ENCODE results near the gene UVSSA.
"Not testable (repeated sequence)": the region's sequence is repeated elsewhere in the genome, so short reads cannot be mapped to it uniquely, and the experiment has no call there.

UVSSA gene

DNA sequence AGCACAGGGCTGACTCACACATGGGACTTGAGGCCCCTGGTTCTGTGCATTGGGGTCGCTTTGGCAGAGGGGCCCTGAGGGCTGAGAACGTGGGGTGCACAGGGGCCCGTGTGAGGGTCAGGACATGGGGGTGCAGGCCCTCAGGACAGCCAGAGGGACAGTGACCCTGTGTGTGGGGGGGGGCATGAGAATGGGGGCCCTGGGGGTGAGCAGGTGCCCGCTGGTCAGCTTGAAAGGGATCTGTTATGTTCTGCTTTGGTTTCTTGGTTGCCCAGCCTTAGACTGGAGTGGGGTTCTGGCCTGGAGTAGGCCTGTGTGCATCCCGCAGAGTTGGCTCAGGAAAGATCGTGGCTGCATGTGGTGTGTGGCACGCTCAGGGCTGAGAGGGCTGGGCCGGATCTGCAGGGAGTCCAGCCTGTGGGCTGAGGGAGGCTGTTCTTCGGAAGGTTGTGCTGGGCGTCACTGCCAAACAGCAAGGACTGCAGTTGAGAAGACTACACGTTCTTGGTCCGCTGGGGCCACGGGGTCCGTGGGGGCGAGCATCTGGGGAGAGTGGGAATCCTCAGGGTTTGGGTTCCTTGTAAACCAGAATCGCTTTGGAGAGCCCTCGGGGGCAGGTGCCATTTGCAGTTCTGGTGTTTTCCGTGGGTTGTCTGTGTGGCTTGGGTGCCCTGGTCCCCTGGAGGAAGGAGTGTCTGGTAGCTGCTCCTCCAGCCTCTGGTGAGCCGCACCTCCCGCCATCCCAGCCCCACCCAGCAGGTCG lies 15.2 kb upstream of the UVSSA start:
- no peak overlapping the region for H3K9ac ChIP-seq (ENCODE audit: low read length)
- TF ChIP-seq, protein P1, sequence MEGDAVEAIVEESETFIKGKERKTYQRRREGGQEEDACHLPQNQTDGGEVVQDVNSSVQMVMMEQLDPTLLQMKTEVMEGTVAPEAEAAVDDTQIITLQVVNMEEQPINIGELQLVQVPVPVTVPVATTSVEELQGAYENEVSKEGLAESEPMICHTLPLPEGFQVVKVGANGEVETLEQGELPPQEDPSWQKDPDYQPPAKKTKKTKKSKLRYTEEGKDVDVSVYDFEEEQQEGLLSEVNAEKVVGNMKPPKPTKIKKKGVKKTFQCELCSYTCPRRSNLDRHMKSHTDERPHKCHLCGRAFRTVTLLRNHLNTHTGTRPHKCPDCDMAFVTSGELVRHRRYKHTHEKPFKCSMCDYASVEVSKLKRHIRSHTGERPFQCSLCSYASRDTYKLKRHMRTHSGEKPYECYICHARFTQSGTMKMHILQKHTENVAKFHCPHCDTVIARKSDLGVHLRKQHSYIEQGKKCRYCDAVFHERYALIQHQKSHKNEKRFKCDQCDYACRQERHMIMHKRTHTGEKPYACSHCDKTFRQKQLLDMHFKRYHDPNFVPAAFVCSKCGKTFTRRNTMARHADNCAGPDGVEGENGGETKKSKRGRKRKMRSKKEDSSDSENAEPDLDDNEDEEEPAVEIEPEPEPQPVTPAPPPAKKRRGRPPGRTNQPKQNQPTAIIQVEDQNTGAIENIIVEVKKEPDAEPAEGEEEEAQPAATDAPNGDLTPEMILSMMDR (IDR thresholded peaks at IDR 0.05; ENCODE audit: low read depth, low read length) = no peak
- TF ChIP-seq EZH2phosphoT487 (IDR thresholded peaks at IDR 0.05; ENCODE audit: low read depth) = no peak
- H3K4me2 ChIP-seq (ENCODE audit: low read length) = no peak overlapping the region

DNA sequence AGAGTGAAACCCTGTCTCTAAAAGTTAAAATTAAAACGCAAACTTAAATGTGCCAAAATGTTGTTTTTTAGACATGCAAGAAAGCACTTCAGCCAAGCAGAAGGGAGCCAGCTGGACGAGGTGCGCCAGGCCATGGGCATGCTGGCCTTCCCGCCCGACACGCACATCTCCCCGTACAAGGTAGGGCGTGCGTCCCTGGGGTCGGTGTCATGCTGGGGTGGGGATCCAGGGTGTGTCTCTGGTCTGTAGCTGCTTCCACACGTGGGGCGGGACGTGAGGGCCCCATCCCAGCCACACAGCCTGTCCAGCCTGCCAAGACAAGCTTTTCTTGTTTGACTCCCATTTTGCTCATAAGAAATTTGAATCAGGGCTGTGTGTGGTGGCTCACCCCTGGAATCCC lies 14.3 kb upstream of the UVSSA start:
- Histone ChIP-seq H2AFZ (ENCODE audit: low read depth, low read length) (no peak overlapping the region), H3K4me1 (ENCODE audit: low read length) (no peaks in the 10 kb centered on the region), H3K27ac (ENCODE audit: low read length) (no peak overlapping the region), H3K36me3 (replicated peaks; ENCODE audit: low read depth, low read length) (peaks cover 25% of the 10 kb centered on the region), H3K4me2 (ENCODE audit: low read length) (no peak overlapping the region), H4K20me1 (ENCODE audit: insufficient read depth, low read length) (no peaks in the 10 kb centered on the region), H3K27me3 (ENCODE audit: low read depth, low read length) (no peaks in the 10 kb centered on the region), H3K9ac (ENCODE audit: low read length) (no peak overlapping the region), H3K9me3 (ENCODE audit: insufficient read depth, low read length) (no peaks in the 10 kb centered on the region), H3K79me2 (ENCODE audit: low read length) (peaks cover 9% of the 10 kb centered on the region; the same call in 1 of the 2 replicates), H3K4me3 (ENCODE audit: low read length) (no peak overlapping the region)
- no peak for TF ChIP-seq EZH2phosphoT487 (IDR thresholded peaks at IDR 0.05; ENCODE audit: low read depth)
- TF ChIP-seq, protein P1 (IDR thresholded peaks at IDR 0.05; ENCODE audit: low read depth, low read length) = no peak

More for the DNA sequence above, 15.2 kb upstream of the UVSSA start:
- Histone ChIP-seq H2AFZ (ENCODE audit: low read depth, low read length) (no peak overlapping the region), H4K20me1 (ENCODE audit: insufficient read depth, low read length) (no peaks in the 10 kb centered on the region), H3K9me3 (ENCODE audit: insufficient read depth, low read length) (no peaks in the 10 kb centered on the region), H3K27ac (ENCODE audit: low read length) (no peak overlapping the region), H3K4me3 (ENCODE audit: low read length) (no peak overlapping the region), H3K79me2 (ENCODE audit: low read length) (peaks cover 9% of the 10 kb centered on the region; the same call in 1 of the 2 replicates), H3K27me3 (ENCODE audit: low read depth, low read length) (no peaks in the 10 kb centered on the region), H3K4me1 (ENCODE audit: low read length) (no peaks in the 10 kb centered on the region), H3K36me3 (replicated peaks; ENCODE audit: low read depth, low read length) (peaks cover 19% of the 10 kb centered on the region)

DNA sequence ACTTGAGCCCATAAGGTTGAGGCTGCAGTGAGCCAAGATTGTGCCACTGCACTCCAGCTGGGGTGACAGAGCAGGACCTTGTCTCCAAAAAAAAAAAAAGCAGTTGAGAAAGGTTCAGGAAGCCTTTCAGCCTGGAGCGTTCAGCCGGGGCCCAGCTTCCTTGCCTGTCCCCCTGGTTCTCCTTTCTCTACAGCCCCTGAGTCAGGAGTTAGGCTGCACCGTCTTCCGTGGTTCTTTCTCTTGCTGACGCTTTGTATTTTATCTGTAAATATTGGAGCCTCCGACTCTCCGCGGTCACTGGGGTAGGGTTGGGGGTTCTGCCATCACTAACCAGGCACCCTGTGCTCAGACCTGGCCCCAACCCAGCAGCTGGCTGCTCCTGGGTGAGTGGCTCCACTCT lies 13.8 kb upstream of the UVSSA start:
- Histone ChIP-seq H3K4me3 (ENCODE audit: low read length) (no peak overlapping the region), H4K20me1 (ENCODE audit: insufficient read depth, low read length) (no peaks in the 10 kb centered on the region), H3K9ac (ENCODE audit: low read length) (no peak overlapping the region), H3K9me3 (ENCODE audit: insufficient read depth, low read length) (no peaks in the 10 kb centered on the region), H3K4me1 (ENCODE audit: low read length) (no peaks in the 10 kb centered on the region), H2AFZ (ENCODE audit: low read depth, low read length) (no peak overlapping the region), H3K27me3 (ENCODE audit: low read depth, low read length) (no peaks in the 10 kb centered on the region), H3K79me2 (ENCODE audit: low read length) (peaks cover 9% of the 10 kb centered on the region; the same call in 1 of the 2 replicates), H3K4me2 (ENCODE audit: low read length) (no peak overlapping the region), H3K36me3 (replicated peaks; ENCODE audit: low read depth, low read length) (peaks cover 25% of the 10 kb centered on the region), H3K27ac (ENCODE audit: low read length) (no peak overlapping the region)
- TF ChIP-seq, protein P1 (IDR thresholded peaks at IDR 0.05; ENCODE audit: low read depth, low read length) = no peak
- TF ChIP-seq EZH2phosphoT487 (IDR thresholded peaks at IDR 0.05; ENCODE audit: low read depth) = no peak

- not testable (repeated sequence) for H3K9me3 ChIP-seq (ENCODE audit: insufficient read depth, low read length); H3K4me1 ChIP-seq (ENCODE audit: low read length); H3K4me3 ChIP-seq (ENCODE audit: low read length); H3K27me3 ChIP-seq (ENCODE audit: low read depth, low read length); H3K9ac ChIP-seq (ENCODE audit: low read length); H3K4me2 ChIP-seq (ENCODE audit: low read length); H2AFZ ChIP-seq (ENCODE audit: low read depth, low read length); H3K27ac ChIP-seq (ENCODE audit: low read length); H3K79me2 ChIP-seq (ENCODE audit: low read length); H4K20me1 ChIP-seq (ENCODE audit: insufficient read depth, low read length)
- peaks cover 30% of the 10 kb centered on the region for H3K36me3 ChIP-seq (replicated peaks; ENCODE audit: low read depth, low read length)
Observed at GRCh38 chr4:1333851-1334578, 13.0 kb upstream of the UVSSA start.
